Measurements from ENCODE around the gene BAG1. TPM values are rescaled to one million over a fixed set of nuclear protein-coding genes. Genes with fewer than 3 reads are reported as not detected.
A peak's percentile ranks its signal among the peaks of the same experiment; 100 is the strongest.

Gene BAG1
- total RNA-seq, 4 donors from 2014 or later: 73.2 to 101 (median 91.0) TPM

DNA sequence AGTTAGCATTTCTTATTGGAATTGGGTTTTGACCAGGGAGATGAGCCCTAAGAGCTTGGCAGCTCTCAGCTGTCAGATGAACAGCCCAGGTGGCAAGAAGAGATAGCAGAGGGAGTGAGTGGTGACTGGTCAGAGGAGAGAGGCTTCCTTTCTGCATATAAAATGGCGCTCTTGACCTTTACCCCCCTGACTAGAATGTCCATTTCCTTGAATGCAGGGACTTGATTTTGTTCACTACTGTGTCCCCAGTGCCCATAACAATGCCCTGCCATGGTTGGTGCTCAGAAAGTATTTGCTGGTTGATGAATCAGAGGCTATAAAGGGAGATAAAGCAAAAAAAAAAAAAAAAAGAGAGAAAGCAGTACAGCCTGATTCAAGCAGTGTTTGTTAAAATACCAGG, 7.6 kb upstream of the BAG1 start:
- Histone ChIP-seq H3K27ac (no peak overlapping the region), H3K4me3 (no peak overlapping the region), H3K27me3 (no peaks in the 10 kb centered on the region), H3K36me3 (peaks cover 17 to 100% (median 49%) of the 10 kb centered on the region in 3 donors), H3K4me1 (peaks cover 0 to 7% (median 2%) of the 10 kb centered on the region in 3 donors), H3K9me3 (no peaks in the 10 kb centered on the region)
- 89% methylated on average over 1 of the region's 1 CpG; no CpG with 5 or more reads in 1 of the 2 donors for WGBS, 2 donors
- TF ChIP-seq, protein P1, sequence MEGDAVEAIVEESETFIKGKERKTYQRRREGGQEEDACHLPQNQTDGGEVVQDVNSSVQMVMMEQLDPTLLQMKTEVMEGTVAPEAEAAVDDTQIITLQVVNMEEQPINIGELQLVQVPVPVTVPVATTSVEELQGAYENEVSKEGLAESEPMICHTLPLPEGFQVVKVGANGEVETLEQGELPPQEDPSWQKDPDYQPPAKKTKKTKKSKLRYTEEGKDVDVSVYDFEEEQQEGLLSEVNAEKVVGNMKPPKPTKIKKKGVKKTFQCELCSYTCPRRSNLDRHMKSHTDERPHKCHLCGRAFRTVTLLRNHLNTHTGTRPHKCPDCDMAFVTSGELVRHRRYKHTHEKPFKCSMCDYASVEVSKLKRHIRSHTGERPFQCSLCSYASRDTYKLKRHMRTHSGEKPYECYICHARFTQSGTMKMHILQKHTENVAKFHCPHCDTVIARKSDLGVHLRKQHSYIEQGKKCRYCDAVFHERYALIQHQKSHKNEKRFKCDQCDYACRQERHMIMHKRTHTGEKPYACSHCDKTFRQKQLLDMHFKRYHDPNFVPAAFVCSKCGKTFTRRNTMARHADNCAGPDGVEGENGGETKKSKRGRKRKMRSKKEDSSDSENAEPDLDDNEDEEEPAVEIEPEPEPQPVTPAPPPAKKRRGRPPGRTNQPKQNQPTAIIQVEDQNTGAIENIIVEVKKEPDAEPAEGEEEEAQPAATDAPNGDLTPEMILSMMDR (IDR thresholded peaks at IDR 0.05): no peak
- TF ChIP-seq POLR2A (IDR thresholded peaks at IDR 0.05): no peak
- no peak for DNase-seq
- intact Hi-C loops (cut with DNase I): no loop called here

DNA sequence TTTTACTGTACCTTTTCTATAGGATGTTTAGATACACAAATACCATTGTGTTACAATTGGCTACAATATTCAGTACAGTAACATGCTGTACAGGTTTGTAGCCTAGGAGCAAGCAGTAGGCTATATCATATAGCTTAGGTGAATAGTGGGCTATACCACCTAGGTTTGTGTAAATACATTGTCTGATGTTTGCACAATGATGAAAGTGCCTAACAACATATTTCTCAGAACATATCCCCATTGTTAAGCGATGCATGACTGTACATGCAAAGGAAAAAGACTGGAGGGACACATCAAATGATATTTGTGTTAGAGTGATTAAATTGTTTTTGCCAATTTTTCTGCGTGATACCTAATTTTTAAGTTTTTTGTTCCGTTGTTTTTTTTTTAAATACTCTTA, 5.6 kb upstream of the BAG1 start:
- Histone ChIP-seq H3K27ac (no peak overlapping the region), H3K27me3 (no peaks in the 10 kb centered on the region), H3K4me3 (no peak overlapping the region), H3K36me3 (peaks cover 13 to 92% (median 29%) of the 10 kb centered on the region in 3 donors), H3K9me3 (no peaks in the 10 kb centered on the region), H3K4me1 (peaks cover 9 to 26% (median 18%) of the 10 kb centered on the region in 3 donors)
- intact Hi-C loops (cut with DNase I): no loop called here
- TF ChIP-seq, protein P1 (IDR thresholded peaks at IDR 0.05): no peak
- TF ChIP-seq POLR2A (IDR thresholded peaks at IDR 0.05): no peak
- 81 to 90% methylated on average over 3 of the region's 3 CpGs for WGBS, 2 donors
- DNase-seq: no peak

DNA sequence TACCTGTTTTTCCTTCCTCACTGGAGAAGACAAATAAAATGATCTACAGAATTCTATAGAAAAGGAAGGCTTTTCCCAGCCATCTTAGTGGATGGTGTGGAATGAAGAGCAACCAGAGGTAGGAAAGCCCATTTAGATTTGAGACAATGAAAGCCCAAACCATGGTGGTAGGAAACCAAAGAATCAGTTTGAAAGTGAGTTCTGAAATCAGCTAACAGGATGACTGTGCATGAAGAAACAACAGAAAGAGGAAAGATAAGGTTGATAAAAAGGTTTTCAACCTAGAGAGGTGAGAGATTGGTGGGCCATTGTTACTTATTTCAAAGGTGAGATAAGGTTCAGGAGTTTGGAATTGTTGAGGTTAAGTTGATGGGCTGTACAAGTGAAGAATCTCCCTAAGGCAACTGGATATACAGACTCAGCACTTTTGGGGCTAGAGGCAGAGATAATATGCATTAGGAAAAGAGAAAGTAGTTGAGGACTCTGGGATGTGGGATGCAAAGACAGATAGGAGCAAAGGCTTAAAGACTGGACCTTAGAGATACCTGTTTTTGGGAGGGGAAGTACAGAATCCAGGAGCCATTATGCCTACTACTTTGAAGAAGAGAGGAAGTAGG, 2.8 kb upstream of the BAG1 start:
- intact Hi-C loops (cut with DNase I): no loop called here
- H3K4me1 ChIP-seq: peaks cover 12 to 40% (median 28%) of the 10 kb centered on the region in 3 donors
- TF ChIP-seq, protein P1 (IDR thresholded peaks at IDR 0.05): no peak
- no peak for TF ChIP-seq POLR2A (IDR thresholded peaks at IDR 0.05)
- H3K27me3 ChIP-seq: no peaks in the 10 kb centered on the region
- H3K36me3 ChIP-seq: peaks cover 13 to 70% (median 22%) of the 10 kb centered on the region in 3 donors
- H3K4me3 ChIP-seq: no peak overlapping the region
- no peaks in the 10 kb centered on the region for H3K9me3 ChIP-seq
- peak overlapping the region in 1 of 4 donors; percentile 26 for H3K27ac ChIP-seq
- no peak for DNase-seq

DNA sequence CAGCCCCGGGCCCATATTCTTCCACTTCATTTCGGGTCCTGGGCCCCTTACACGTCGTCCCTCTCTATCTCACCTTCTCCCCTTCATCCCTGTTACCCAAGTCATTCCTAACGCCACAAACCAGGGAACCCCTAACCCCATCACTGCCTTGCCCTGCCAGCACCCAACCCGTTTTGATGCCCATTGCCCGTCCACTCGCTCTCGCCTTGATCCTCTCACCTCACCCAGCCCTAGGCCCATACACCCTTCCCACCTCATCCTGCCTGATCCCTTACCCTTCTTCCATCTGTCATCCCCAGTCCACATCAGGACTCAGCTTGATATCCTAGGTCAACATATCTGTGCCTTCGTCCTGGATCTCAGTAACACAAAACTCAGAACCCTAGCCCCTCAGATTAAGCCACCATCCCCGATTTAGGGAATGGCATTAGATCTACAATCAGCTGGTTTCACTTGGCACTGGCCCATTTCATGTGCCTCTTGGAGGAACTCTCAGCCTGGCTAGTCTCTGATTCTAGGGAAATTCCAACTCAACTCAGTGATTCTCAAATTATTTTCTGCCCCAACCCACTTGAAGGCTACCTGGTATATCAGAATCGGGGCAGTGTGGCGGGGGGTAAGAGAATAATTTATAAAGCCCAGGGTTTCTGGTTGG, 830 bp upstream of the BAG1 start:
- Histone ChIP-seq H3K27ac (peak overlapping the region; percentile 94 to 99 (median 96)), H3K4me1 (peaks cover 12 to 48% (median 28%) of the 10 kb centered on the region in 3 donors), H3K36me3 (peaks cover 12 to 70% (median 14%) of the 10 kb centered on the region in 3 donors), H3K4me3 (peak overlapping the region; percentile 67 to 98 (median 80)), H3K27me3 (no peaks in the 10 kb centered on the region), H3K9me3 (no peaks in the 10 kb centered on the region)
- DNase-seq: no peak
- intact Hi-C loops (cut with DNase I): no loop called here
- 18 to 21% methylated on average over 12 to 13 of the region's 13 CpGs for WGBS, 2 donors
- TF ChIP-seq, protein P1 (IDR thresholded peaks at IDR 0.05): no peak
- TF ChIP-seq POLR2A (IDR thresholded peaks at IDR 0.05): no peak

DNA sequence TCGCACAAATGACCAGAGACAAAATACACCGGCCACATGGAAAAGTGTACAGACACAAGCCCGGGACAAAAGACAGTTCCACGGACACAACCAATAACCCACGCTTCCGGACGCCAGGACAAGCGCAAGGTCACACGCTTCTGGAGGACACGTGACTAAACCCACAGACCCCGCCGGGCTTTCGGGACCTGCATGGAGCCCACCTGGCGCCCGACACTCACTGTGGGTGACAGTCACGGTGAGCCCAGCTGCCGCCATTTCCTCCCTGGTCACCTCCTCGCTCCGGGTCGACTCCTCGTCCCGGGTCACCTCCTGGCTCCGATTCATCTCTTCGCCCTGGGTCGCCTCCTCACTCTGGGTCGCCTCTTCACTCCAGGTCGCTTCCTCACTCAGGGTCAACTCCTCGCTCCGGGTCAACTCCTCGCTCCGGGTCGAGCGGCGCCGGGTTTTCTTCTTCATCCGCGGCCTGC, 470 bp downstream of the BAG1 start:
- peak; percentile 49 for DNase-seq
- Histone ChIP-seq H3K36me3 (peaks cover 20 to 70% (median 20%) of the 10 kb centered on the region in 3 donors), H3K27ac (peak overlapping the region; percentile 94 to 99 (median 96)), H3K4me3 (peak overlapping the region; percentile 67 to 98 (median 80)), H3K9me3 (no peaks in the 10 kb centered on the region), H3K4me1 (peaks cover 12 to 48% (median 28%) of the 10 kb centered on the region in 3 donors), H3K27me3 (no peaks in the 10 kb centered on the region)
- TF ChIP-seq, protein P1 (IDR thresholded peaks at IDR 0.05): no peak
- TF ChIP-seq POLR2A (IDR thresholded peaks at IDR 0.05): no peak
- intact Hi-C loops (cut with DNase I): no loop called here
- WGBS, 2 donors: 0 to 1% methylated on average over 22 to 32 of the region's 37 CpGs

All from esophagus squamous epithelium (tissue), 5 donors.